WERI-Rb-1 (cell line): ENCODE data around the gene SLC24A1.

ENCODE experiments used
- DNase-seq: peaks from one replicate; pipeline ENCODE4 v3.0.0-alpha.2; 2020
- H3K27ac ChIP-seq: fragments of 250-450 bp; sonication (Bioruptor Pico); 2 replicates; pipeline ENCODE4 v1.5.1; 2020; ENCODE audit warnings: mild to moderate bottlenecking, moderate library complexity
- H3K27me3 ChIP-seq: fragments of 250-450 bp; sonication (Bioruptor Pico); 2 replicates; pipeline ENCODE4 v1.5.1; 2021; ENCODE audit warnings: mild to moderate bottlenecking, low read depth, moderate library complexity; ENCODE audit not compliant: insufficient read depth, severe bottlenecking
- H3K36me3 ChIP-seq: fragments of 250-450 bp; sonication (Bioruptor Pico); 2 replicates; pipeline ENCODE4 v1.5.1; 2020; ENCODE audit warnings: mild to moderate bottlenecking, moderate library complexity
- H3K4me3 ChIP-seq: 2 replicates; pipeline ENCODE4 v1.5.1; 2011; ENCODE audit warnings: low read depth, mild to moderate bottlenecking, control low read depth, low read length
- H3K9me3 ChIP-seq: fragments of 250-450 bp; sonication (Bioruptor Pico); 2 replicates; pipeline ENCODE4 v1.5.1; 2021; ENCODE audit warnings: mild to moderate bottlenecking, moderate library complexity; ENCODE audit not compliant: severe bottlenecking
- CTCF ChIP-seq: IDR thresholded peaks from 2 replicates; pipeline ENCODE4 v1.5.1; 2011; ENCODE audit warnings: low read depth, mild to moderate bottlenecking, control low read depth, inconsistent platforms, low read length

Gene SLC24A1

DNA sequence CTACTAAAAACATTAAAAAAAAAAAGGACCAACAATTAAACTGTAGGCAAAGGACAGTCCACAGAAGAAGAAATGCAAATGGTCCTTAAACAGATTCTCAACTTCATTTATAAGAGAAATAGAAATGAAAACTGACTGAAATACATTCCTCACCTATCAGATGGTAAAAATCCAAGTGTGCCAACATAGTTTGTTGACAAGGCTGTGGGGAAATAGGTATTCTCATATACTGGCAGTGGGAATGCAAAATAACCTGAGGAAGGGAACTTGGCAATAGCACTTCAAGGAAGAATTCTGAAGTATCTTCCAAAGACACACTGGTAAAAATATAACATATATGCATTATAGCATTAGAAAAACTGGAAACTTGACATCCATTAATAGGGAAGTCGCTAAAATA lies 53.8 kb downstream of the SLC24A1 start:
- no peak for DNase-seq
- no peak for TF ChIP-seq CTCF
- Histone ChIP-seq H3K36me3 (0 out of 2 replicates have a peak, but pooled peaks cover 4% of the 10 kb centered on the region), H3K4me3 (no peak overlapping the region), H3K9me3 (no peaks in the 10 kb centered on the region), H3K27me3 (no peaks in the 10 kb centered on the region), H3K27ac (no peak overlapping the region)

DNA sequence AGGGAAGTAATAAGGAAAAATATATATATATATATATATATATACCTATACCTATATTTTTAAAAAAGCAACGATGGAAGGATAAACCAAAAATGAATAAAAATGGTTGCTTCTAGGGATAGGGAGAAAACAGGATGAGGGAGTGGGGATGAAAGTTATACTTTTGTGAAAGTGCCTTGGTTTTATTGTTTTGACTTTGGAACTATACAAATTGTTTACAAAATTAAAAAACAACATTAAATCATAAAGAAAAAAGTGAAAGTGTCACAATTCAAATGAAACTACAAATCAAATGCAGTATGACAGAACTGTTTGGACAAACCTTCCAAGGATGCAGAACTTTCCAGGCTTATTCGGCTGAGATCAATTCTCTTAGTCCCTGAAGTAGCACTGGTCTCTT lies 54.4 kb downstream of the SLC24A1 start:
- Histone ChIP-seq H3K36me3 (0 out of 2 replicates have a peak, but pooled peaks cover 4% of the 10 kb centered on the region), H3K27me3 (no peaks in the 10 kb centered on the region), H3K9me3 (no peaks in the 10 kb centered on the region), H3K27ac (no peak overlapping the region), H3K4me3 (no peak overlapping the region)
- no peak for DNase-seq
- no peak for TF ChIP-seq CTCF

DNA sequence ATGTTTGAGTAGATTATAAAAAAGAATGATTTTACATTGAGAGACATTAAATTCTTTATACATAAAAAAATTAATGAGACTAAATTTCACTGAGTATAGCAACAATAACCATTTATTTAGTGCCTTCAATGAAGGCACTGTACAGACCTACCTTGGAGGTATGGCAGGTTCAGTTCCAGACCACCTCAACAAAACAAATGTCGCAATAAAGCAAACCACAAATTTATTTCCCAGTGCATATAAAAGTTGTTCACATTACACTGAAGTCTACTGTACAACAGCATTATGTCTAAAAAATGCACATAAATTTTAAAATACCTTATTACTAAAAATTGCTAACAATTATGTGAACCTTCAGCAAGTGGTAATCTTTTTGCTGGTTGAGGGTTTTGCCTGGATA lies 58.8 kb downstream of the SLC24A1 start:
- no peaks in the 10 kb centered on the region for H3K27me3 ChIP-seq
- H3K27ac ChIP-seq = no peak overlapping the region
- TF ChIP-seq CTCF = no peak
- no peaks in the 10 kb centered on the region for H3K9me3 ChIP-seq
- no peaks in the 10 kb centered on the region for H3K36me3 ChIP-seq
- H3K4me3 ChIP-seq = no peak overlapping the region
- DNase-seq = no peak

DNA sequence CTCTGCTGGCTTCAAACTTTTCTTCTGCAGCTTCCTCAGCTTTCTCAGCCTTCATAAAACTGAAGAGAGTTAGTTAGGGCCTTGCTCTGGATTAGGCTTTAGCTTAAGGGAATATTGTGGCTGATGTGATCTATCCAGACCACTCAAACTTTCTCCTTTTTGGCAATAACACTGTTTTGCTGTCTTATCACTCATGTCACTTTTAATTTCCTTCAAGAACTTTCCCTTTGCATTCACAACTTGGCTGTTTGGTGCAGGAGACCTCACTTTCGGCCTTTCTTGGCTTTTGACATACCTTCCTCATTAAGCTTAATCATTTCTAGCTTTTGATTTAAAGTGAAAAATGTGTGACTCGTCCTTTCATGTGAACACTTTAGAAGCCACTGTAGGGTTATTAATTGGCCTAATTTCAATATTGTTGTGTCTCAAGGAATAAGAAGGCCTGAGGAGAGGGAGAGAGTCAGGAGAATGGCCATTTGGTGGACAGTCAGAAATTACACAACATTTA lies 60.7 kb downstream of the SLC24A1 start:
- Histone ChIP-seq H3K9me3 (no peaks in the 10 kb centered on the region), H3K27ac (no peak overlapping the region), H3K4me3 (no peak overlapping the region), H3K36me3 (no peaks in the 10 kb centered on the region), H3K27me3 (no peaks in the 10 kb centered on the region)
- TF ChIP-seq CTCF = no peak
- no peak for DNase-seq

DNA sequence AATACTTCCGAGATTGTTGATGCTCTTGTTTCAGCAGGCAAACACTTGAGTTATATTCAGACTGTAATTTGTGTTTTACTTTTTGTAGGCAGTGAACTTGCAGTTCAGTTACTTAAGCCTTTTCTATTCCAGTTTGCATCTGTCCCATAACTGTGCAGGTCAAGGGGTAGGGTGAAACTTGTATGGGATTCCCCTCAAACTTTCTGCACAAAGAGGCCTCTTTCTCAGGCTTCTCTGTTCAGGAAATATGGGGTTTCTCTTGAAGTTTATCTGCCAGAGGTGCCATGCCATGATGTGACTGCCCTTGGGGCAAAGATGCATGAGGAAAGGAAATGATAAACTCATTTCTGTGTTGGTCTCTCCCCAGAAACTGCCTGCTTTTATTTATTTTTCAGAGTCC lies 66.7 kb downstream of the SLC24A1 start:
- TF ChIP-seq CTCF = no peak
- DNase-seq = no peak
- H3K9me3 ChIP-seq = no peaks in the 10 kb centered on the region
- H3K36me3 ChIP-seq = peaks cover 8% of the 10 kb centered on the region
- H3K27me3 ChIP-seq = no peaks in the 10 kb centered on the region
- no peak overlapping the region for H3K4me3 ChIP-seq
- H3K27ac ChIP-seq = no peak overlapping the region

DNA sequence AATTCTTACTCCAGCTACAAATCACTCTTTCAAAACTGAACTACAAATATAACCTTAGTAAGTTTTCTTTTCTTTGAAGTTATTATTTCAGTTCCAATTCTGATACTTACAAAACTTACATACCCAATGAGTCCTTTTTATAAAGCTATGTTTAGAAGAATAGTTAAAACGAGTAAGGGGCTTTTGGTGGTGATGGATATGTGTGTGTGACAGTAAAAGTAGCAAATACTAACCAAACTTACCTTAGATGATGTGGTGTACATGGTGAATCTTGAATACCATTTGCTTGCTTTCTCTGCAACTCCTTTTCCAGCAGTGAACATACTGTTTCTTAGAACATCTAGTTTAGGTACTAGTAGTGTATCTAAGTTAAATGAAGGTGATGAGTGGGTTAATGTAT lies 68.4 kb downstream of the SLC24A1 start:
- peaks cover 8% of the 10 kb centered on the region for H3K36me3 ChIP-seq

More for the DNA sequence above, 68.4 kb downstream of the SLC24A1 start:
- no peaks in the 10 kb centered on the region for H3K27me3 ChIP-seq
- TF ChIP-seq CTCF = no peak
- H3K9me3 ChIP-seq = no peaks in the 10 kb centered on the region
- DNase-seq = no peak
- H3K4me3 ChIP-seq = no peak overlapping the region
- no peak overlapping the region for H3K27ac ChIP-seq
